ENCODE results near the gene ATP11B. TPM values are rescaled to one million over a fixed set of nuclear protein-coding genes. Genes with fewer than 3 reads are reported as not detected.
"Not testable (repeated sequence)": the region's sequence is repeated elsewhere in the genome, so short reads cannot be mapped to it uniquely, and the experiment has no call there.

ATP11B gene
- total RNA-seq, 1 experiment from 2014 or later, result 77.9 TPM

GRCh38 chr3:182824957-182825356 is 31.7 kb downstream of the ATP11B start:
- no peak for DNase-seq (ENCODE audit: low read depth)

- DNase-seq (ENCODE audit: low read depth), result no peak
These were observed 36.6 kb downstream of the ATP11B start for GRCh38 chr3:182829761-182830405.

DNA sequence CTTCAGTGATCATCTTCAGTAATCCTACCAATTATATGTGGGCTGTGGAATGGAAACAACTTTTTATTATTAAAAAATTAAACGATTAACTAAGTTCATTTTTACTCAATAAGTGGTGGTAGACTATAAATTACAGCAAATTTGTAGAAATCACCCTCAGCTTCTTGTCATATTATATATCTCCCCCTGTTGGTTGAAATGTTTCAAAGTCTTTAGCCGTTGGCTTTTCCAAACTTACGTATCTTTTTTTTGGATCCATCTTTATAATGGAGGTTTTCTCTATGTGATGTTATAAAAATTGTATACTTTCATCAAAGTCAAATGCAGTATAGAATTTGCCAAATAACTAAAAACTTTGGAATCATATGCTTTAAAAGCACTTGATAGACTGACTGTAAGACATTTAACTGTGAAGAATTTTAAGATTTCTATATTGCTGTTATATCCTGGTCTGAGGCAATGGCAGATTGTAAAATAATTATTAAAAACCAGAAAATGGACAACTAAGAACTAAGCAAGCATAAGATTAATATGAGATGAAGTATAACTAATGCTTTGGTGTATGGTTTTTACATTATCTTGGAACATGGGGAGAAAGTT is 44.7 kb downstream of the ATP11B start:
- peak; percentile 29 for DNase-seq (ENCODE audit: low read depth)

DNA sequence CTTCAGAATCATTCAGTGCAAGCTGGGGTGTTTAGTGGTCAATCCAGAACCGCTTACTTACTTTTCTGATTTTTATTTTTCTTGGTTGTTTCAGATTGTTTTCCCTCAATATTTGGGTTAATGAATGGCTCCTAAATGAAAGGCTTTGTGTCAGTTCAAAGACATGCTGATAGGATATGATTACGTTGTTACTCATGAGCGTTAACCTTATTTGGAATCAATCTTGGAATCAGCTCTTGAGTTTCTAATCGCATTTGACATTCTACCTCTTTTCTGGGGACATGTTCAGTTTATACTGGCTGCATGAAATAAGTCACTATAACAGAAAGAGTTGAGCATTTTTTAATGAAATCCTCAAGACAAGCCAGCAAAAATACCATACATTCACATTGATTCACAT is 50.2 kb downstream of the ATP11B start:
- peak; percentile 2 for DNase-seq (ENCODE audit: low read depth)

GRCh38 chr3:182848906-182849305 is 55.6 kb downstream of the ATP11B start:
- DNase-seq (ENCODE audit: low read depth), result no peak

DNA sequence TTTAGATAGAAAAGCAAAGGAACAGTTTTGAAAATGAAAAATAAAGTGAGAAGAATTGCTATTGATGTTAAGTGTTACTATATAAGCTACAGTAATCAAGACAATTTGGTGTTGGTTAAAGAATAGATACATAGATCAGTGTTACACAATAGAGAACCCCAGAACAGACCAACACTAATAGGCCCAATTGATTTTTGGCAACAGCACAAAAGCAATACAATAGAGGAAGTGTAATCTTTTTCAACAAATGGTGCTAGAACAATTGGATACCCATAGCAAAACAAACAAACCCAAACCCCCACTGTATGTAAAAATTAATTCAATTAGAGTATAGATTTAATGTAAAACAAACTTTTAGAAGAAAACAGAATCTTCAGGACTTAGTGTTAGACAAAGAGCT is 61.8 kb downstream of the ATP11B start:
- no peak for DNase-seq (ENCODE audit: low read depth)

- peak; percentile 8 for DNase-seq (ENCODE audit: low read depth)
These were observed 68.0 kb downstream of the ATP11B start for GRCh38 chr3:182861348-182861747.

DNA sequence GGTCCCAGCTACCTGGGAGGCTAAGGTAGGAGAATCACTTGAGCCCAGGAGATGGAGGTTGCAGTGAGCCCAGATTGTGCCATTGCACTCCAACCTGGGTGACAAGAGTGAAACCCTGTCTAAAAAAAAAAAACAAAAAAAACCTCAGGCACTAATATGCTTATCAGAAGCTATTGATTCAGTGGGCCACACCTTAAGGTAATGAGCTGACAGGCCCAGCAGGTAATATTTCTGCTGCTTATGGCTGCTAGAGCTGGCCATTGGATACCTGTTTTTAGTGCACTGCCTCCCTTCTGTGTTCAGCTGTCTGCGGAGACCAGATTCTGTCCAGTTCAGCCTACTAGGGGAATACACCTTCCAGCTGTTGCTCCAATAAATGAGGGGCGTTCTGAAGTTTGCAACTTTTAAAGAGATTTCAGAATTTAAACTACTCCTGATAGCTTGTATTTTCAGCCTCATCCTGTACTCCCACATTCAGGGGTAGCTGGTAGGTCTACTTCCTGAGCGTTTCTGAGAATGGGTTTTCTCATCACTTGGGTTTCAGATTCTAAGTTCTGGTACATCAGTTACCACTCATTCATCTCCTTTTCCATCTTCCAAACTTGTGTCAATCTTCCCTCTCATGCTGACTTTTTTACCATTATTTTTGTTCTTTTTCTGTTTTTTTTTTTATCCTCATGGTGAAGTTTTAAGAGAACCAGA is 69.0 kb downstream of the ATP11B start:
- DNase-seq (ENCODE audit: low read depth), result no peak

DNA sequence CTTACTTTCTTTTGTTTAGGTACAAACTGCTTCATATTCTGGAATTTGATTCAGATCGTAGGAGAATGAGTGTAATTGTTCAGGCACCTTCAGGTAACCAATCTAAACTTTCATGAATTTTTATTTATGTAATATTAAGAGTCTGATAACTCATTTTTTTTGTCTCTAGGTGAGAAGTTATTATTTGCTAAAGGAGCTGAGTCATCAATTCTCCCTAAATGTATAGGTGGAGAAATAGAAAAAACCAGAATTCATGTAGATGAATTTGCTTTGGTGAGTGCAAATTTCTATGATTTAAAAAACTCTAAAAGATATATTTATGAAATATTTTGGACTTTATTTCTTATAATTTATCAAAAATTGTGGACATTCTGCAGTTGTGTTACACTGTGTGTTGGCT is 75.8 kb downstream of the ATP11B start:
- no peak for DNase-seq (ENCODE audit: low read depth)

DNA sequence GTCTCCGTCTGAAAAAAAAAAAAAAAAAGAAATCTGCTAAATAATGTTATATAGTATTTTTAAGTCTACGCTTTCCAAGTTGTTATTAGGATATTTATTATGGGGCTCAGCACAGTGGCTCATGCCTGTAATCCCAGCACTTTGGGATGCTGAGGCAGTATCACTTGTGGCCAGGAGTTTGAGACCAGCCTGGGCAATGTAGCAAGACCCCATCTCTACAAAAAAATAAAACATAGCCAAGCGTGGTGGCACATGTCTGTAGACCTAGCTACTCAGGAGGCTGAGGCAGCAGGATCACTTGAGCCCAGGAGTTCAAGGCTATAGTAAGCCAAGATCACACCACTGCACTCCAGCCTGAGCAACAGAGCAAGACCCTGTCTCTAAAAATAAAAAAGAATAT is 77.6 kb downstream of the ATP11B start:
- DNase-seq (ENCODE audit: low read depth), result not testable (repeated sequence)

GRCh38 chr3:182879031-182879611 is 85.8 kb downstream of the ATP11B start:
- DNase-seq (ENCODE audit: low read depth), result no peak

- DNase-seq (ENCODE audit: low read depth), result no peak
These were observed 93.2 kb downstream of the ATP11B start for GRCh38 chr3:182886497-182886896.

GRCh38 chr3:182889948-182890629 is 96.8 kb downstream of the ATP11B start:
- no peak for DNase-seq (ENCODE audit: low read depth)

DNA sequence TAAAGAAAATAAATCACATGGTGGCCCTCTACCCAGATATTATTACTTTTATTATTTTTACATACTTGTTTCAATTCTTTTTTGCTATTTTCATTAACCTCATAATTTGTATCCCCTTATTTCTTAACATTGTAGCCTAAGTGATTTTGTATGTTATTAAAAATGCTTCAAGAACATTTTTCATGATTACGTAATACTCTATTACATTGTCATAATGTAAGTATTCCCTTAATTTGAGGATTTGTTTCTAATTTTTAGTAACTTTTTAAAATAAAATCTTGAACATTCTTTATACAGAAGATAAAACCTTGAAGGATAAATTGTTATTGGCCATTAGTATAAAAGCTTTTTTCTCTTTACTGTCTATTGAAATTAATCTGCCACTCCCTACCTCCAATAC is 98.1 kb downstream of the ATP11B start:
- no peak for DNase-seq (ENCODE audit: low read depth)

GRCh38 chr3:182892226-182892625 is 98.9 kb downstream of the ATP11B start:
- DNase-seq (ENCODE audit: low read depth), result no peak

GRCh38 chr3:182895513-182896112 is 102.3 kb downstream of the ATP11B start:
- no peak for DNase-seq (ENCODE audit: low read depth)

- DNase-seq (ENCODE audit: low read depth), result no peak
These were observed 103.2 kb downstream of the ATP11B start for GRCh38 chr3:182896553-182896952.

- no peak for DNase-seq (ENCODE audit: low read depth)
These were observed 108.9 kb downstream of the ATP11B start for GRCh38 chr3:182902236-182902635.

- DNase-seq (ENCODE audit: low read depth), result no peak
These were observed 110.9 kb downstream of the ATP11B start for GRCh38 chr3:182904164-182904563.

- DNase-seq (ENCODE audit: low read depth), result no peak
These were observed 112.3 kb downstream of the ATP11B start for GRCh38 chr3:182905623-182906022.

GRCh38 chr3:182906036-182906435 is 112.7 kb downstream of the ATP11B start:
- DNase-seq (ENCODE audit: low read depth), result no peak

DNA sequence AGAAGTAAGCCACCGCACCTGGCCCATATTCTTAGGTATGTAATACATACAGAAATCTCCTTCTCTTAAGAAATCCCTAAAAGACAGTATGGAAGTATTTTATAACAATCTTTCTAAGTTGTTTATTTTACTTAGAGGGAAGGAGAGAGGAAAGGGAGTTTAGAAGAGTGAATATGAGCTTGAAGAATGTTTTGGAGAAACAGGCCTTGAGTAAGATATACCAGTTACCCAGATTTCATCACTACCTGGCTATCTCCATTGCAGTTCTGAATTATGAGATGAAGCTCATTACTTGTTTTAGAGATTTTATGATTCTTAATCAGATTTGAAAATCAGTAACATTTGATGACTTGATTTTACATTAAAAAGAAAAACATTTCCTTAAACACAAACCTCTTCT is 115.2 kb downstream of the ATP11B start:
- DNase-seq (ENCODE audit: low read depth), result no peak
